GM21423 (cell line): ENCODE data around the gene CGN.
A peak's percentile ranks its signal among the peaks of the same experiment; 100 is the strongest.

Source experiments
- ATAC-seq: cut with Tn5 transposase; IDR thresholded peaks from one replicate; pipeline ENCODE4 v1.9.1; 2021; ENCODE audit warnings: mild to moderate bottlenecking, moderate library complexity; ENCODE audit not compliant: unreplicated experiment

The CGN gene

GRCh38 chr1:151510957-151511635 lies at the start of gene CGN:
Gene CGN (plus strand): TSS chr1:151511387. CDS start chr1:151518520, 7,133 bp downstream.
- ATAC-seq = peak; percentile 77

DNA sequence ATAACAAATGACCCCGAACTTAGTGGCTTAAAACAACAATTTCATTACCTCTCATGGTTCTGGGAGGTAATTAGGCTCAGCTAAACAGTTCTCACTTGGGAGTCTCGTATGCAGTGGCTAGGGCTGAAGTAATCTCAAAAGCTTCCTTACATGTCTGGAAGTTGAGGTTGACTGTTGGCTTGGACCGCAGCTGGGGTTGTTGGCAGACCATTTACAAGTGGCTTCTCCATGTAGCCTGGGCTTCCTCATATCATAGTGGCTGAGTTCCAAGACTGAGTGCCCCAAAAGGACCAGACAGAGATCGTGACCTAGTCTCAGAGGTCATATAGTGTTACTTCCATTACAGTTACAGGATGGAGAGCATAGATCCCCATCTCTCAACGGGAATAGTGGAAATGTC lies 49.5 kb upstream of the CGN start:
- ATAC-seq = no peak

- no peak for ATAC-seq
These were observed 46.2 kb upstream of the CGN start for GRCh38 chr1:151465026-151465425.

- ATAC-seq = no peak
These were observed 38.1 kb upstream of the CGN start for GRCh38 chr1:151472856-151473731.

- no peak for ATAC-seq
These were observed 36.4 kb upstream of the CGN start for GRCh38 chr1:151474745-151475144.

- peak; percentile 82 for ATAC-seq
These were observed 36.0 kb upstream of the CGN start for GRCh38 chr1:151475175-151475574.

DNA sequence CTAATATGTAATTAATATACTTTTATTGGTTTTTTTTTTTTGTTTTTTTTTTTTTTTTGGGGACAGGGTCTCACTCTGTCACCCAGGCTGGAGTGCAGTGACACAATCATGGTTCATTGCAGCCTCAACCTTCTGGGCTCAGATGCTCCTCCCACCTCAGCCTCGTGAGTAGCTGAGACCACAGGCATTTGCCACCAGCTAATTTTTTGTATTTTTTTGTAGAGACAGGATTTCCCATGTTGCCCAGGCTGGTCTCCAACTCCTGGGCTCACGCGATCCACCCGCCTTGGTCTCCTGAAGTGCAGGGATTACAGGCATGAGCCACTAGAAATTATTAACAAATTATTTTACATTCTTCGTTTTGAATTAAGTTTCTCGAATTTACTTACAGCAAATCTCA lies 35.1 kb upstream of the CGN start:
- ATAC-seq = no peak

- ATAC-seq = no peak
These were observed 34.1 kb upstream of the CGN start for GRCh38 chr1:151477066-151477465.

DNA sequence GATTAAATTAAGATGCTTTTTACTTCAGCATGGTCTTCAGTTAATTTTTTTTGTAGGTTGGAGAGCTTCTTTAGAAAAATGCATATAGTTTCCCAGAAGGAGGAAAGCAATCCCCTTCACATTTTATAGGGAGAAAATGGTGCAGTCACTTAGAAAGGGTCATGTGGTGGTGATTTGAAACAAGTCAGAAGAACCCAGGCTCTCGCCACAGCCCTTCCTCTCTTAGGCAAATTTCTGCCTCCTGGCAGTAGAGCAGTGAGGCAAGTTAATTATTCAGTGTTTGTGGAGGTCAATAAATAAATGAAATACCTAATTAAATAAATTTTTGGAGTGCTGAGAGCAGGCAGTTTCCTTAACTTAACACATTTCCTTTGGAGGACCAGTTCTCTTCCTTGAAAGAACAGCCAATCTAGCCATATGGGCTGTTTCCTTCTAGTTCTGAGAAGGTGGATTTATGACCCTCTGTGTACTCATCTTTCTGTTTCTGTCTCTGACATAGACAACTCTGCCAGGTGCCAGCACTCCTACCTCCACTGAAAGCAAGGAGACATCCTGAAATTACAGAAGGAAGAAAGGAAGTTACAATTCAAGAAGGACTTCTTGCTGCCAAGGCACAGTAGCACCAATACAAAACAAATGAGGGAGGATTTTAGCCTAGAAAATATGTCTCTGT lies 32.9 kb upstream of the CGN start:
- no peak for ATAC-seq

- ATAC-seq = no peak
These were observed 32.3 kb upstream of the CGN start for GRCh38 chr1:151478923-151479322.

DNA sequence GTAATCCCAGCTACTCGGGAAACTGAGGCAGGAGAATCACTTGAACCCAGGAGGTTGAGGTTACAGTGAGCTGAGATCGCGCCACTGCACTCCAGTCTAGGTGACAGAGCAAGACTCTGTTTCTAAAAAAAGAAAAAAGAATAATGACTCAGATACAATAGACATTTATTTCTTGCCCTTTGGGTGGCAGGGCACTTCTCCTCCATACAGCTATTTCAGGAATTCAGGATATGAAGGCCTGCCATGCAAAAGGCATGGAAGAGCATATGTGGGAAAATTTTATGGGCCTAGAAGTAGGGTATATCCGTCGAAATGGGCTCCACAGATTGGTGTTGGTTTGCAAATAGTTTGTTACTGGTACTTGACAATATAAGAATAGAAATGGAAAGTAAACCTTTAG lies 31.7 kb upstream of the CGN start:
- ATAC-seq = no peak

DNA sequence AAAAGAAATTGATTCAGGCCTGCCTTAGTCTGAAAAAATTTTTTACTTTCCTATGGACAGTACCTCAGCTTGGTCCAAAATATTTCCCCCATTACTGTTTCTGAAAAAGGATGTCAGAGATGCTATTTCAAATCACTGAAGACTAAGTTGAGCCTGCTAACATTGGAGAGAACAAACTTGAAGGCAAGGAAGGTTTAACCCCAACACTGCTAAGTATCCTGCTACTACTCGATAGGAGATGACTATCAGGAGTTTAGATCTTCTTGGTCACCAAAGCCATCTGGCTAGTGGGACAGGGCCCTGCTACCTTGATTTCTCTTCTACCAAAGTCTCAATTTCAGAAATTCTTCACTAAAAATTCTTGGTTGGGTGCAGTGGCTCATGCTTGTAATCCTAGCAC lies 29.2 kb upstream of the CGN start:
- ATAC-seq = no peak

DNA sequence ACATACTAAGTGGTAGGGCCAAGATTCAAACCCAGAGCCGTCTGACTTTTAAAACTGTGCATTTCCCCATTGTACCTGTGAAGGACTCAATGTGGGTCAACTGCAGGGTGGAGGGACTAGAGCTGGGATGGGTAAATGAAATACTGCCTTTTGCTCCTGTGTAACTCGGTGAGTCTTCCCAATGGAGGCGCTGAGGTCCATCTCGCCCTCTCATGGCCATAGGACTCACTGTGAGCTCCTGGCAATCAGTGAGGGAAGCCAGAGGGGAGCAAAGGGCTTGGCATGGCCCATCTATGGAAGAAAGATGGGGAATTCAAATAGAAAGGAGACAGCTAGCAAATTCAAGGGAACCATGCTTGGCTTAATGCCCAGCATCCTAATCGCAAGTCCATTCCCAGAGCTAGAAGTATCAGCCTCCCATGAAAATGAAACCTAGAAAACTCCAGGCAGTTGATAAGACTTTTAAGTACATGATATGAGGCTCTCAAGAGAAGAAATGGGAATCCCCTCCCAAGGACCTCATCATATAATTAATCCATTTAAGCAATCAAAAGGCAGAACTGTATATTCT lies 25.4 kb upstream of the CGN start:
- no peak for ATAC-seq

DNA sequence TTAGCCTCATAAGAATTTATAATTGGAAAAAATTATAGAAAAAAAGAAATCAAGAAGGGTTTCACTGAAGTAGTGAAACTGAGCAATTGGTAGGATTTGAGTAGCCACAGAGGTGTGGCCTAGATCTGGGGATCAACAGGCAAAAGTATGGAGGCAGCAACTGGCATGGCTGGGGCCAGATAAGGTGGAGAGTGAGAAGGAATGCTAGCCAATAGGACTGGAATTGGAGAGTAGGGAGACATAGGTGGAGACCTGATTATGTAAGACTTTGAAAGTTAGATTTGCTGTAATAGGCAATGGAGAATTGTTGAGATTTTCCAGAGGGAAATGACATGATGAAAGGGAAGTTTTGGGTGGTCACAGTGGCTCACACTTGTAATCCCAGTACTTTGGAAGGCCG lies 24.6 kb upstream of the CGN start:
- ATAC-seq = no peak

DNA sequence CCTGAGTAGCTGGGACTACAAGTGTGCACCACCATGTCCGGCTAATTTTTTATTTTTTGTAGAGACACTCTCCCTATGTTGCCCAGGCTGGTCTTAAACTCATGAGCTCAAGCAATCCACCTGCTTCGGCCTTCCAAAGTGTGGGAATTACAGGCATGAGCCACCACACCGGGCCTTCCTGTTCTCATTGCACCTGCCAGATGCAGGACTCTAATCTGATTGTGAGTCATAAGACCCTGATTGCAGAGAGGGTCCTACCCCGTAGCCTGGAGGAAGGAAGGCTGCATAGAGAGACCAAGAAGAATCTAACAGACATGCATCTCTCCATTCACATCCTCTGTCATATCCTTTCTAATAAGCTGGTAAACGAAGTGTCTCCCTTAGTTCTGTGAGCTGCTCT lies 19.5 kb upstream of the CGN start:
- no peak for ATAC-seq

DNA sequence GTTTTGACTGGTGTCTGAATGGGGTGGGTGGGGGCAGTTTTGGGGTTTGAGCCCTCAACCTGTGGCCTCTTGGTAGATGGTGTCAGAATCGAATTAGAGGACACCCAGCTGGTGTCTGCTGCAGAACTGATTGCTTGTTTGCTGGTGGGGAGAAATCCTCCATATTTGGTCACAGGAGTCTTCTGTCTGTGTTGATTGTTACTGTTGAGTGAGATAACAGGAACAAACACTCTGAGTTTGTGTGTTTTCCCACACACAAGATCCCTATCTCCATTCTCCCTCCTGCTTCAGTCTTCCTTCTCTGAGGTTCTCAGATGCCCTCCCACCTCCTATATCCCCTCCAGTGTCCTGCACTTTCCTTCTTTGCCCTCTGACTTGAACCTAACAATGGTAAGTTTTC lies 19.1 kb upstream of the CGN start:
- no peak for ATAC-seq

DNA sequence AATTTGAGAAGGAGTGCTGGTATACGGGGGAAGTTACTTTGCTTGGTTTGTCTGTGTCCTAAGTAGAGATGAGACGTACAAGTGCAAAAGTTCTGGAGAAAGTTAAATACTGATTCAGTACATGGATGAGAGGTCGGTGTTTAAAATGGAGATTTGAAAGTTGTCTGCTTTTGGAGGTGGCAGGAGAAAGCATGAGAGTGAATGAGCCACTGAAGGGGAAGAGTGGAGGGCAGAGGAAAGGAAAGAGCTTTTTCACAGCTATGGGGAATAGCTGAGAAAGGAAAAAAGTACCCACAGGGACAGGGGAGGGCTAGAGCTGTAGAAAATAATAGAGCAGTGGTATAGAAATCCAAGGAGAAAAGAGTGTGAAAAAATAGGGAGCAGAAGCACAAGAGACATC lies 18.1 kb upstream of the CGN start:
- no peak for ATAC-seq

DNA sequence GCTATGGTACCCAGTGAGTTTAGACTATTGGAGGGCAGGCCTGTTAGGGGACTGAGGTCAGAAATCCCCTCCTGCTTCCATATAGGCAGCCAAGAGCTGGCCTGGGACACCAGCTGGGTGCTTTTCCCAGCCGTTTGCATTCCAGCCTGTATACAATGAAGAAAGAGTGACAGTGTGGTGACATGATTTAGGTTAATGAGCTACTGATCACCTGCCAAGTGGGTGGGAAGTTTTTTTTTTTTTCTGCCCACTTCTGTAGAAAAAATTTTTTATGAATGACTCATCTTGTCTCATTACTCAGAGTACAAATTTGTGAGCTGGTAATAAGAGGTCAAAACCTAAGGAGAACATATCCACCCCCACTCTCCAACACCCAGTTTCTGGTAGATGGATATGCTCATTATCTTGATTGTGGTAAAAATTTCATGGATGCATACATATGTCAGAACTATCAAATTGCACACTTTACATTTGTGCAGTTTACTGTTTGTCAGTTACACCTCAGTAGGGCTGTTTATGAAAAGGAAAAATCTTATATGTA lies 16.4 kb upstream of the CGN start:
- ATAC-seq = no peak

DNA sequence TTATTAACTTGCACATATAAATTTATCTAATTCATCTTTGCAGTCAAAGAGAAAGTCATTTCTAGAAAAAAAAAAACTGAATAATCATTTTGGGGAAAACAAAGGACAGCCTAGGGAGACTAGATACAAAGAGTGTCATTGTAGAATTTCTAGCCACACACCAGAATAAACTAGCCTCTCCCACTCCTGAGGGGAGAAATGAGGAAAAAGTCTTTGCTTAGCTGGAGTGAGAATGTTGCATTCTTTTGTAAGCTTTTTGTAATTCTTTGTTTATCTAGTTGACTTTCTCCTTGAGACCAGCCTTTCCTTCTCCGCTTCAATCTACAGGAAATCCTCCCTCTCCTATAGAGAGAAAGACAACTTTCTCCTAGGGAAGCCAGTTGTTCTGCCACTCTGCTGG lies 15.9 kb upstream of the CGN start:
- no peak for ATAC-seq

GRCh38 chr1:151499365-151499764 lies 11.8 kb upstream of the CGN start:
- ATAC-seq = no peak

- ATAC-seq = no peak
These were observed 11.3 kb upstream of the CGN start for GRCh38 chr1:151499930-151500329.
